Loucy (cell line): ENCODE results near the gene PVALEF.
A peak's percentile ranks its signal among the peaks of the same experiment; 100 is the strongest.

Experiments used
- H2AFZ ChIP-seq: fragments of 200-600 bp; sonication (generic); 2 replicates; pipeline ENCODE4 v1.6.0; 2016; ENCODE audit warnings: antibody characterized with exemption, mild to moderate bottlenecking, low read length, moderate library complexity
- H3F3A ChIP-seq: fragments of 200-600 bp; 2 replicates; pipeline ENCODE4 v1.6.0; 2016; ENCODE audit warnings: antibody characterized with exemption, low read depth, mild to moderate bottlenecking
- H3K27me3 ChIP-seq: fragments of 200-600 bp; sonication (generic); 2 replicates; pipeline ENCODE4 v1.6.1; 2014; ENCODE audit warnings: low read length, mild to moderate bottlenecking; ENCODE audit not compliant: insufficient read depth, poor library complexity, severe bottlenecking
- H3K36me3 ChIP-seq: fragments of 200-600 bp; sonication (generic); 2 replicates; pipeline ENCODE4 v1.6.1; 2016; ENCODE audit warnings: low read length; ENCODE audit not compliant: insufficient read depth
- H3K4me1 ChIP-seq: fragments of 200-600 bp; sonication (generic); 2 replicates; pipeline ENCODE4 v1.5.1; 2014; ENCODE audit warnings: low read length, mild to moderate bottlenecking; ENCODE audit not compliant: insufficient read depth, poor library complexity, severe bottlenecking
- H3K4me2 ChIP-seq: fragments of 200-600 bp; sonication (generic); 2 replicates; pipeline ENCODE4 v1.6.0; 2014; ENCODE audit warnings: antibody characterized with exemption, low read length, low read depth, mild to moderate bottlenecking; ENCODE audit not compliant: poor library complexity, severe bottlenecking
- H3K4me3 ChIP-seq: fragments of 200-600 bp; sonication (generic); 2 replicates; pipeline ENCODE4 v1.5.1; 2014; ENCODE audit warnings: low read length, mild to moderate bottlenecking, mixed read lengths; ENCODE audit not compliant: poor library complexity, severe bottlenecking
- H3K79me2 ChIP-seq: fragments of 200-600 bp; sonication (generic); 2 replicates; pipeline ENCODE4 v1.6.1; 2014; ENCODE audit warnings: low read length; ENCODE audit not compliant: insufficient read depth
- H3K9ac ChIP-seq: fragments of 200-600 bp; sonication (generic); 2 replicates; pipeline ENCODE4 v1.6.0; 2014; ENCODE audit warnings: mild to moderate bottlenecking, low read depth, low read length, moderate library complexity; ENCODE audit not compliant: poor library complexity, severe bottlenecking
- H3K9me2 ChIP-seq: fragments of 200-600 bp; sonication (generic); replicated peaks from 2 replicates; pipeline ENCODE4 v1.6.1; 2016; ENCODE audit warnings: low read depth, low read length, mixed read lengths
- H3K9me3 ChIP-seq: fragments of 200-600 bp; sonication (generic); 2 replicates; pipeline ENCODE4 v1.6.1; 2014; ENCODE audit warnings: mild to moderate bottlenecking, antibody characterized with exemption, low read length, low read depth; ENCODE audit not compliant: insufficient read depth
- H4K20me1 ChIP-seq: fragments of 200-600 bp; sonication (generic); 2 replicates; pipeline ENCODE4 v1.6.0; 2014; ENCODE audit warnings: antibody characterized with exemption, low read length, mild to moderate bottlenecking; ENCODE audit not compliant: insufficient read depth, poor library complexity, severe bottlenecking
- EZH2phosphoT487 ChIP-seq: fragments of 200-600 bp; IDR thresholded peaks from 2 replicates; pipeline ENCODE4 v1.6.1; 2018; ENCODE audit warnings: antibody characterized with exemption, mild to moderate bottlenecking, moderate library complexity, borderline replicate concordance
- TF ChIP-seq, protein P1 (sequence below): fragments of 200-600 bp; sonication (generic); conservative IDR thresholded peaks from 2 replicates; pipeline ENCODE4 v1.5.1; 2014; ENCODE audit warnings: mild to moderate bottlenecking, antibody characterized with exemption, low read length

PVALEF gene

DNA sequence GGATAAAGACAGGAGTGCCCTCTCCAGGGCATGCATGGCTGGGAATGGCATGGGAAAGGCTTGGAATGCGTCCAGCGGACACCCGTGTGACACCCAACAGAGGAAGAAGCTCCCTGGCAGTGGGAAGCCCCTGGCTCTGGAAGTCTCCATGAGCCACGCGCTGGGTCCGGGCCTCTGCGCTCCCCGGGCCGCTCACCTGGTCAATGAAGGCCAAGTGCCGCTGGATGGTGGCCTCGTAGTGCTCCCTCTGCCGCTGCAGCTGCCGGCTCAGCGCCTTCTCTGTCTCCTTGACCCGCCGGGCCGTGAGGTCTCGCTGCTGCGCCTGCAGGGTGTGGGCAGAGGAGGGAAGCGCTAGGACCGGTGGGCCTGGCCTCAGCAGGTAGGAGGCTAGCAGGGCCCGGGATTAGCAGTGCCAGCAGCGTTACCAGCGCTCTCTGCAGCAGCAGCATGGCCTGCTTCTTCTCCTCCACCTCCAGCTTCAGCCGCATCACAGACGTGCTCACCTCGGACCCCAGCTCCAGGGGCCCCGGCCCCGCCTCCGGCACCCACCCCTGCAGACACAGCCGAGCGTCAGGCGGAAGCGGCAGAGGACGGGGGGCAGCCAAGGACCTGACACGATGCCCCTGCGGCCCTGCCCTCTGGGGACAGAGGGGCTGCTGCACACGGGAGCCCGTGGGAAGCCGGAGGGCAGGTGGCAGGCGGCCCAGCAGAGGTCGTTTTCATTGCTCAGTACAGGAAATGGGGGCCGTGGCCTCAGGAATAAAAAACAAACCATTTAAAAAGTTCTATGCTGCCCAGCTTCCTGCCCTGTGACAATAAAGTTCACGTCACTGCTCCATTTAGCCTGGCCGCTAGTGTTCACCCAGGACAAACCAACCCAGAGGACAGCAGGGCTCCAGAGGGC, 31.4 kb downstream of the PVALEF start:
- no peaks in the 10 kb centered on the region for H3K9me3 ChIP-seq
- H3K79me2 ChIP-seq, result no peaks in the 10 kb centered on the region
- TF ChIP-seq, protein P1, sequence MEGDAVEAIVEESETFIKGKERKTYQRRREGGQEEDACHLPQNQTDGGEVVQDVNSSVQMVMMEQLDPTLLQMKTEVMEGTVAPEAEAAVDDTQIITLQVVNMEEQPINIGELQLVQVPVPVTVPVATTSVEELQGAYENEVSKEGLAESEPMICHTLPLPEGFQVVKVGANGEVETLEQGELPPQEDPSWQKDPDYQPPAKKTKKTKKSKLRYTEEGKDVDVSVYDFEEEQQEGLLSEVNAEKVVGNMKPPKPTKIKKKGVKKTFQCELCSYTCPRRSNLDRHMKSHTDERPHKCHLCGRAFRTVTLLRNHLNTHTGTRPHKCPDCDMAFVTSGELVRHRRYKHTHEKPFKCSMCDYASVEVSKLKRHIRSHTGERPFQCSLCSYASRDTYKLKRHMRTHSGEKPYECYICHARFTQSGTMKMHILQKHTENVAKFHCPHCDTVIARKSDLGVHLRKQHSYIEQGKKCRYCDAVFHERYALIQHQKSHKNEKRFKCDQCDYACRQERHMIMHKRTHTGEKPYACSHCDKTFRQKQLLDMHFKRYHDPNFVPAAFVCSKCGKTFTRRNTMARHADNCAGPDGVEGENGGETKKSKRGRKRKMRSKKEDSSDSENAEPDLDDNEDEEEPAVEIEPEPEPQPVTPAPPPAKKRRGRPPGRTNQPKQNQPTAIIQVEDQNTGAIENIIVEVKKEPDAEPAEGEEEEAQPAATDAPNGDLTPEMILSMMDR, result no peak
- TF ChIP-seq EZH2phosphoT487, result no peak
- H3K27me3 ChIP-seq, result no peaks in the 10 kb centered on the region
- H3F3A ChIP-seq, result no peaks in the 10 kb centered on the region
- H4K20me1 ChIP-seq, result no peaks in the 10 kb centered on the region
- H3K9me2 ChIP-seq, result no peaks in the 10 kb centered on the region
- H3K4me2 ChIP-seq, result peak overlapping the region; percentile 57
- H3K4me3 ChIP-seq, result peak overlapping the region; percentile 60
- peak overlapping the region; percentile 62 for H3K9ac ChIP-seq
- H3K4me1 ChIP-seq, result peaks cover 10% of the 10 kb centered on the region
- peaks cover 23% of the 10 kb centered on the region; the same call in 1 of the 2 replicates for H3K36me3 ChIP-seq
- no peak overlapping the region for H2AFZ ChIP-seq

GRCh38 chr17:81197409-81197795, 32.1 kb downstream of the PVALEF start:
- Histone ChIP-seq H3K9ac (peak overlapping the region; percentile 62), H3K9me2 (no peaks in the 10 kb centered on the region), H3K79me2 (no peaks in the 10 kb centered on the region), H3K27me3 (no peaks in the 10 kb centered on the region), H3K36me3 (peaks cover 19% of the 10 kb centered on the region; the same call in 1 of the 2 replicates), H3F3A (no peaks in the 10 kb centered on the region), H3K4me1 (peaks cover 10% of the 10 kb centered on the region), H3K4me3 (peak overlapping the region; percentile 60), H3K4me2 (peak overlapping the region; percentile 57), H4K20me1 (no peaks in the 10 kb centered on the region), H2AFZ (no peak overlapping the region), H3K9me3 (no peaks in the 10 kb centered on the region)
- TF ChIP-seq EZH2phosphoT487, result no peak
- TF ChIP-seq, protein P1, result no peak

GRCh38 chr17:81197831-81198490, 32.7 kb downstream of the PVALEF start:
- H3K36me3 ChIP-seq, result peaks cover 22% of the 10 kb centered on the region; the same call in 1 of the 2 replicates
- no peak overlapping the region for H2AFZ ChIP-seq
- H3K9ac ChIP-seq, result peak overlapping the region; percentile 62
- peaks cover 10% of the 10 kb centered on the region for H3K4me1 ChIP-seq
- H3K79me2 ChIP-seq, result no peaks in the 10 kb centered on the region
- H3K9me2 ChIP-seq, result no peaks in the 10 kb centered on the region
- no peaks in the 10 kb centered on the region for H4K20me1 ChIP-seq
- peak overlapping the region; percentile 60 for H3K4me3 ChIP-seq
- peak overlapping the region; percentile 57 for H3K4me2 ChIP-seq
- TF ChIP-seq, protein P1, result no peak
- no peak for TF ChIP-seq EZH2phosphoT487
- H3K9me3 ChIP-seq, result no peaks in the 10 kb centered on the region
- H3F3A ChIP-seq, result no peaks in the 10 kb centered on the region
- no peaks in the 10 kb centered on the region for H3K27me3 ChIP-seq
